HepG2 (cell line): ENCODE data around the gene ASXL1. TPM values are rescaled to one million over a fixed set of nuclear protein-coding genes. Genes with fewer than 3 reads are reported as not detected.

ENCODE experiments used
- ATF7-NPFF ChIP-seq: sonication (generic); formaldehyde crosslinking; IDR thresholded peaks from 2 replicates; pipeline ENCODE4 v1.8.1; 2023; ENCODE audit warnings: mild to moderate bottlenecking, low read depth, missing genetic modification reagents, moderate library complexity
- BCL6 ChIP-seq: IDR thresholded peaks from 2 replicates; pipeline ENCODE4 v1.6.1; 2016; ENCODE audit warnings: missing genetic modification reagents, missing compliant biosample characterization
- BRD4 ChIP-seq: sonication (generic); formaldehyde crosslinking; IDR thresholded peaks from 2 replicates; pipeline ENCODE4 v1.4.0; 2020; ENCODE audit warnings: missing genetic modification reagents
- BRF2 ChIP-seq: sonication (generic); formaldehyde crosslinking; IDR thresholded peaks from 2 replicates; pipeline ENCODE4 v1.8.1; 2022; ENCODE audit warnings: mild to moderate bottlenecking, missing genetic modification reagents
- CCAR2 ChIP-seq: fragments of 200-400 bp; formaldehyde crosslinking; optimal IDR thresholded peaks from 2 replicates; pipeline ENCODE3; 2018; ENCODE audit warnings: low read depth, mild to moderate bottlenecking, low read length, moderate library complexity
- CSRNP1 ChIP-seq: sonication (generic); formaldehyde crosslinking; IDR thresholded peaks from 2 replicates; pipeline ENCODE4 v1.8.1; 2023; ENCODE audit warnings: mild to moderate bottlenecking, missing genetic modification reagents
- ERF ChIP-seq: IDR thresholded peaks from 2 replicates; pipeline ENCODE4 v1.6.1; 2018; ENCODE audit warnings: missing biosample characterization, missing genetic modification reagents
- JDP2 ChIP-seq: sonication (generic); formaldehyde crosslinking; IDR thresholded peaks from 2 replicates; pipeline ENCODE4 v1.8.1; 2022; ENCODE audit warnings: missing genetic modification reagents, borderline replicate concordance
- MEIS1 ChIP-seq: sonication (generic); formaldehyde crosslinking; IDR thresholded peaks from 2 replicates; pipeline ENCODE4 v1.9.0; 2021; ENCODE audit warnings: mild to moderate bottlenecking, missing genetic modification reagents, moderate library complexity, borderline replicate concordance
- POLR2A ChIP-seq, 2 experiments: IDR thresholded peaks; 2 replicates each; pipeline ENCODE4 v1.6.1; 2011; ENCODE audit warnings: low read depth in 2 of 2, low read length in 2 of 2, mild to moderate bottlenecking in 1 of 2, moderate library complexity in 1 of 2; ENCODE audit not compliant: insufficient read depth in 1 of 2
- RBM22 ChIP-seq: fragments of 200-400 bp; formaldehyde crosslinking; optimal IDR thresholded peaks from 2 replicates; pipeline ENCODE3; 2017; ENCODE audit warnings: mild to moderate bottlenecking, low read length, moderate library complexity
- SKIL ChIP-seq: sonication (generic); formaldehyde crosslinking; IDR thresholded peaks from 2 replicates; pipeline ENCODE4 v1.8.0; 2022; ENCODE audit warnings: missing genetic modification reagents, mild to moderate bottlenecking, moderate library complexity, borderline replicate concordance
- SUZ12 ChIP-seq: fragments of 150-350 bp; IDR thresholded peaks from 2 replicates; pipeline ENCODE4 v1.6.1; 2014; ENCODE audit warnings: low read depth, low read length
- TAF1 ChIP-seq: sonication (generic); formaldehyde crosslinking; IDR thresholded peaks from 2 replicates; pipeline ENCODE4 v1.4.0; 2020; ENCODE audit warnings: missing genetic modification reagents
- ZNF124 ChIP-seq: sonication (generic); formaldehyde crosslinking; IDR thresholded peaks from 2 replicates; pipeline ENCODE4 v1.4.0; 2020; ENCODE audit warnings: missing genetic modification reagents
- ZNF136 ChIP-seq: sonication (generic); formaldehyde crosslinking; IDR thresholded peaks from 2 replicates; pipeline ENCODE4 v1.8.1; 2022; ENCODE audit warnings: low read depth, mild to moderate bottlenecking, moderate library complexity, missing genetic modification reagents
- ZNF329 ChIP-seq: sonication (generic); formaldehyde crosslinking; IDR thresholded peaks from 2 replicates; pipeline ENCODE4 v1.9.0; 2021; ENCODE audit warnings: low read depth, mild to moderate bottlenecking, missing genetic modification reagents
- ZNF343 ChIP-seq: sonication (generic); formaldehyde crosslinking; IDR thresholded peaks from 2 replicates; pipeline ENCODE4 v1.4.0; 2020; ENCODE audit warnings: mild to moderate bottlenecking, missing genetic modification reagents
- ZNF660 ChIP-seq: sonication (generic); formaldehyde crosslinking; IDR thresholded peaks from 2 replicates; pipeline ENCODE4 v1.5.1; 2020; ENCODE audit warnings: mild to moderate bottlenecking, low read depth, missing genetic modification reagents, borderline replicate concordance
- ZSCAN29 ChIP-seq: sonication (generic); formaldehyde crosslinking; conservative IDR thresholded peaks from 2 replicates; pipeline ENCODE4 v1.4.0; 2020; ENCODE audit warnings: mild to moderate bottlenecking, missing genetic modification reagents
- polyA plus RNA-seq, 8 experiments: library from polyadenylated mRNA; depleted of rRNA in 3 of 8; stranded (reverse) in 7 of 8; unstranded in 1 of 8; fragments of >200 nt; fragmentation: Illumina TruSeq in 4 of 8; extraction: Trizol in 4 of 8; gene quantifications; 2 replicates each; pipeline versions ENCODE4 v1.2.1 to v1.2.3, GENCODE V29; 2011 to 2016; ENCODE audit warnings: low read depth in 4 of 8, missing spikeins in 1 of 8, mixed read lengths in 1 of 8; ENCODE audit not compliant: insufficient read depth in 1 of 8
- total RNA-seq, 5 experiments: library from RNA; depleted of rRNA; stranded (reverse); fragments of >200 nt; fragmentation: Illumina TruSeq; extraction: Trizol; gene quantifications; 2 replicates each; pipeline ENCODE4 v1.2.3, GENCODE V29; 2016; ENCODE audit warnings: low read depth in 1 of 5
- TF ChIP-seq, protein P1 (sequence below): sonication (generic); formaldehyde crosslinking; IDR thresholded peaks from 2 replicates; pipeline ENCODE4 v1.5.0; 2020; ENCODE audit warnings: missing genetic modification reagents, mild to moderate bottlenecking, borderline replicate concordance
- TF ChIP-seq, protein P2 (sequence below): sonication (generic); formaldehyde crosslinking; IDR thresholded peaks from 2 replicates; pipeline ENCODE4 v1.4.0; 2020; ENCODE audit warnings: missing genetic modification reagents

The ASXL1 gene
- total and polyA plus RNA-seq, 2 of the 13 experiments (the other 11 are each of a cell fraction or from before 2014, with no cell fraction given) = 62.1 to 74.8 TPM

- TF ChIP-seq ATF7-NPFF (CRISPR knock-in tag) (no peak), ZNF343 (CRISPR knock-in tag) (peak; percentile 65; the same call in 1 of the 2 replicates), RBM22 (peak; percentile 96), JDP2 (CRISPR knock-in tag) (no peak), ZNF124 (no peak; the same call in 1 of the 2 replicates), CSRNP1 (no peak; the same call in none of the 2 replicates), BCL6 (peak; percentile 72), ERF (CRISPR knock-in tag) (peak; percentile 91), BRF2 (no peak), SUZ12 (no peak), TAF1 (CRISPR knock-in tag) (peak; percentile 71), POLR2A (IDR thresholded peaks at IDR 0.05; ENCODE audit: insufficient read depth in 1 of 2, low read depth in 2 of 2, low read length in 2 of 2) (peak; percentile 61 to 83), CCAR2 (no peak), ZNF660 (CRISPR knock-in tag) (no peak), ZSCAN29 (peak; percentile 87; the same call in 1 of the 2 replicates), BRD4 (CRISPR knock-in tag) (peak; percentile 16; the same call in 1 of the 2 replicates), SKIL (CRISPR knock-in tag) (peak; percentile 90), ZNF136 (CRISPR knock-in tag) (no peak), MEIS1 (CRISPR knock-in tag) (peak; percentile 91; the same call in 1 of the 2 replicates), ZNF329 (CRISPR knock-in tag) (0 out of 2 replicates have a peak, but pooled peaks have one; percentile 18)
- TF ChIP-seq, protein P1, sequence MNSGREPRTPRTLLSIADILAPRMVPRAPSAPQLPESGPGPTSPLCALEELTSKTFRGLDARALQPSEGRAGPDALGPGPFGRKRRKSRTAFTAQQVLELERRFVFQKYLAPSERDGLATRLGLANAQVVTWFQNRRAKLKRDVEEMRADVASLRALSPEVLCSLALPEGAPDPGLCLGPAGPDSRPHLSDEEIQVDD (CRISPR knock-in tag) = no peak
- TF ChIP-seq, protein P2, sequence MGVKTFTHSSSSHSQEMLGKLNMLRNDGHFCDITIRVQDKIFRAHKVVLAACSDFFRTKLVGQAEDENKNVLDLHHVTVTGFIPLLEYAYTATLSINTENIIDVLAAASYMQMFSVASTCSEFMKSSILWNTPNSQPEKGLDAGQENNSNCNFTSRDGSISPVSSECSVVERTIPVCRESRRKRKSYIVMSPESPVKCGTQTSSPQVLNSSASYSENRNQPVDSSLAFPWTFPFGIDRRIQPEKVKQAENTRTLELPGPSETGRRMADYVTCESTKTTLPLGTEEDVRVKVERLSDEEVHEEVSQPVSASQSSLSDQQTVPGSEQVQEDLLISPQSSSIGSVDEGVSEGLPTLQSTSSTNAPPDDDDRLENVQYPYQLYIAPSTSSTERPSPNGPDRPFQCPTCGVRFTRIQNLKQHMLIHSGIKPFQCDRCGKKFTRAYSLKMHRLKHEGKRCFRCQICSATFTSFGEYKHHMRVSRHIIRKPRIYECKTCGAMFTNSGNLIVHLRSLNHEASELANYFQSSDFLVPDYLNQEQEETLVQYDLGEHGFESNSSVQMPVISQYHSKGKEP = no peak
Observed at GRCh38 chr20:32465092-32465900, 107.2 kb downstream of the ASXL1 start (continued).
